Esophagus muscularis mucosa (tissue), 4 donors: ENCODE results near the gene SLC51B.

Experiments
- CTCF ChIP-seq, 3 experiments: fragments of 200-600 bp in 2 of 3; fragments of 450-650 bp in 1 of 3; sonication (generic) in 2 of 3; IDR thresholded peaks; one replicate each; pipeline ENCODE4 v1.5.1; 2017 to 2019; ENCODE audit warnings: antibody characterized with exemption in 3 of 3, mild to moderate bottlenecking in 2 of 3, moderate library complexity in 1 of 3
- EP300 ChIP-seq: sonication (generic); formaldehyde crosslinking; IDR thresholded peaks from one replicate; pipeline ENCODE4 v1.6.1; 2017; ENCODE audit warnings: antibody characterized with exemption
- POLR2A ChIP-seq: fragments of 450-650 bp; IDR thresholded peaks from one replicate; pipeline ENCODE4 v1.6.1; 2017; ENCODE audit warnings: antibody characterized with exemption, moderate library complexity, mild to moderate bottlenecking, low read depth
- POLR2AphosphoS5 ChIP-seq, 2 donors: sonication (generic); formaldehyde crosslinking; IDR thresholded peaks; one replicate each; pipeline ENCODE4 v1.6.1; 2017; ENCODE audit warnings: antibody characterized with exemption in 2 of 2

GRCh38 chr15:65067645-65068402, 22.6 kb downstream of the SLC51B start, which contains the start of gene RASL12:
- TF ChIP-seq CTCF (IDR thresholded peaks at IDR 0.05) (no peak), POLR2A (no peak), EP300 (no peak), POLR2AphosphoS5 (IDR thresholded peaks at IDR 0.05) (peak; percentile 42 to 78)
